Cerebellar nuclear complex (tissue), 1 donor: Measurements from ENCODE around the gene FHAD1.
"Not testable (repeated sequence)": the region's sequence is repeated elsewhere in the genome, so short reads cannot be mapped to it uniquely, and the experiment has no call there.

ENCODE experiments used
- DNase-seq, 2 experiments: peaks; one replicate each; lab custom pipeline; 2025; lab: John Stamatoyannopoulos, UW

The FHAD1 gene

DNA sequence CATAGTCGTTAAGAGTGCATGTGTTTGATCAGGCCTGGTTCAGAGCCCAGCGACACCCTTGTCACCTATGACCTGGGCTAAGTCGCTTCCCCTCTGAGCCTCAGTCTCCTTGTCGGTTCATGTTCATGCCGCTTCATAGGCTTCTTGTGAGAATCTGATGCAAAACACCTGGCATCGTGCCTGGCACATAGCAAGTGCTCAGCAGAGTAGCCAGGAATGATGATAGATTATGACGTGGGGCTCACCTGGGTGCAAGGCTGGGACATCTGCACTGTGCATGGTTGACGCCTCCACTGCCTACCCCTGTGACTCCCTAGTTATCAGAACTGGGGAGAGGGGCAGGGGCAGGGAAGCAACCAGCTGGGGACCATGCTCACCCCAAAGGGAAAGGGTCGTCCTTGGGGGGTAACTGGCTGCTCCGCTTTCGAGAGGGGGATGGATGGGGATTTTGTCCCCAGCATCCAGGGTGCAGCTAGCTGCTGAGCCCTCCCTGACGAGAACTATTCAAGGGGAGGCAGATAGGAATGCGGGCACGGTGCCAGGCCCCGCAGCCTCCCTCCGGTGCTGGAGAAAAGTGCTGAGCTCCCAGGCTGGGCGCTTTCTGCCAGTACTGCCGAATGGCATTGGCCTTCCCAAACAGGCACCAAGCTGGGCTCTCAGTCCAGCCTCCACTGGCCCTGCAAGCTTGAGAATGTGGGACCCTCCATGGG, 171.9 kb downstream of the FHAD1 start:
- DNase-seq = no peak

DNA sequence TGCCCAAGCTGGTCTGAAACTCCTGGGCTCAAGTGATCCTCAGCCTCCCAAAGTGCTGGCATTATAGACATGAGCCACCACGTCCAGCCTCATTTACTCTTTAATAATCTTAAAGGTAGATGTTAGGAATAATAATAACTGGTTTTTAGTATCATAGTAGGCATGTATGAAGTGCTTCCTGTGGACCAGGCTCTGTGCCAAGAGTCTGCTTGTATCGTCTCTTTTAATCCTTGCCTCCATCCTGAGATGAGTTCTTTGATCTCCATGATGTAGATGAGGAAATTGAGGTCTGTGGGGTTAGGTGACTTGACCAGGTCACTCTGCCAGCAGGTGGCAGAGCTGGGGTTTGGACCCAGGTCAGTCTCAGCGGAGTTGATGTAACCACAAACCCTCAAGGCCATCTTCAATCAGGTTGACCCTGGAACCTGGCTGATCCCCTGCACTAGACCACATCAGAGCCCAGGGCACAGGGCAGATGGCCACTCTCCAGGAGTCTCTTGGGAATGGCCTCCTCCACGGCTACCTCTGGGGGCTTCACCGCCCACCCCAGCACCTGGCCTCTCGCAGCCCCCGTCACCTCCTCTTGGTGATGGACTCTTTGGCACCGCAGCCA, 173.9 kb downstream of the FHAD1 start:
- DNase-seq = no peak

GRCh38 chr1:15422871-15423270, 175.8 kb downstream of the FHAD1 start:
- no peak for DNase-seq

DNA sequence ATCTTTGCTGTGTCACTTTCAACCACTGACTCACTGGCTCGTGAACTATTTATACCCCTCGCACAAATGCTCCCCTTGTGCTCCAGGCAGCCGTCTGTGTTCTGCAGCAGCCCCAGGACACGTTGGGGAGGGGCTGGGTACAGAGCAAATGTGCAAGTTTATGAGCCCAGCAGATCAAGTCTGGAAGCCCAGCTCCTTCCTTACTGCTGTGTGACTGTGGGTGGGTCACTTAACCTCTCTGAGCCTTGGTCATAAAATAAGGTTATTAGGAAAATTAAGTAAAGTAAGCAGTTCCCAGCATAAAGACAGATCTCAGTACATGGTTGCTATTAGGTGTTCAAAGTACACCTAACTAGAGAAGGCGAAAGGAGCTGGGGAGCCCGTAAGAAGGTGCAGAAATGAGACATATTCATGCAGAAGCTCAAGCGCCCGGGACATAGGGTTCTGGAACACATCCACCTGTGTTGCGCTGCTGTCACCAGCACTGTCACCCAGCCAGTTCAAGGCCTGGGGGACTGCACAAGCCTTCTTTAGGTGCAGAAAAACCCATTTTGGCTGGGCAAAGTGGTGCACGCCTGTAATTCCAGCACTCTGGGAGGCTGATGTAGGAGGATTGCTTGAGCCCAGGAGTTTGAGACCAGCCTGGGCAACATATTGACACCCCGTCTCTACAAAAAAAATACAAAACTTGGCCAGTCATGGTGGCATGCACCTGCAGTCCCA, 176.5 kb downstream of the FHAD1 start:
- DNase-seq = no peak

GRCh38 chr1:15424146-15424667, 177.2 kb downstream of the FHAD1 start:
- no peak for DNase-seq

GRCh38 chr1:15424981-15425380, 178.0 kb downstream of the FHAD1 start:
- no peak for DNase-seq

DNA sequence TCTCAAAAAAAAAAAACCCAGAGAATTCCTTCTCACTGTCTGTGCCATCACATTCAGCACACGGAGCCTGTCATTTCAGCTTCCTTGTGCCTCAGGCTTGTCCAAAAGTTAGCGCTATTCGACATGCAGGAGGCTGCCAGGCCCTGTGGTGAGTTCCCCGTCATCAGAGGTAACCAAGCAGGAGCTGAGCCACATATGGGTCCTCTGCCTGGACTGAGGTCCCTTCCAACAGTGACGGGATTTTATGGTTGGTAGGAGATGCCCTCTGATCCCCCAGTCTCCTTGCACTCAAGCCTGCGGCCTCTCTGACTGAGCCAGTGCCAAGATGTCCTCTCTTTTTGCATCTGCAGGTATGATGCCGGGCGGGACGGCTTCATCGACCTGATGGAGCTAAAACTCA, 178.5 kb downstream of the FHAD1 start:
- DNase-seq = no peak

DNA sequence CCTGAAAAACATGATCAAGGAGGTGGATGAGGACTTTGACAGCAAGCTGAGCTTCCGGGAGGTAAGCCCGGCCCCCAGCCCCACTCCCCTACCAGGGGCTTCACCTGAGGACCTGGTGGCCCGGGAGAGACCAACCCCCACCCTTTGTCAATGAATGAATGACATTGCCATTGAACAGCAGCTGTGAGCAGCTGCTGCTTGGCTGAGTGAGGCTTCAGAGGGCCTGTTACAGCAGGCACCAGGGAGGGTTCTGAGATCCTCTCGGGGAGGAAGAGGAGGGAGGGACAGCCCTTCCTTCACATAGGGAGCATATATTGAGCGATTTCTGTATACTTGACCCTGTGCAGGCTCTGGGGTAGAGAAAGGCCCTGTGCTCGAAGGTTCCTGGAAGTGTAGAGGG, 178.9 kb downstream of the FHAD1 start:
- DNase-seq = no peak

GRCh38 chr1:15426492-15427279, 179.7 kb downstream of the FHAD1 start:
- DNase-seq = no peak

DNA sequence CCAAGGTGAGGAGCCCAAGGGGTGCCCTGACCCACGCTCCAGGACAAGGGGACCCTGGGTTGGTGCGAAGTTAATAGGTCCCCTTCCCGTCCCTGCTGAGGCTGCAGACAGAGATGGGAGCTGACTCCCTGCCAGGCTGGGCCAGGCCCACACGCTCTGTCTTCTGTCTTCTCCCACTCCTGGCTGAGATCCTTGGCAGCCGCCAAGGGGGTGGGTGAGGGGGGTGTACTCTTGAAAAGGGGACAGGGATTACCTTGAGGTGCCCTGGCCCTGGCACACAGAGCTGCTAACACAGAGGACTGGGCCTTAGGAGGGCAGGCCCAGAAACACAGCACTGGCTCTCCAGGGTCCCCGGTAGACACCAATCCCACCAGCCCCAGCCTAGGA, 180.2 kb downstream of the FHAD1 start:
- DNase-seq = no peak

DNA sequence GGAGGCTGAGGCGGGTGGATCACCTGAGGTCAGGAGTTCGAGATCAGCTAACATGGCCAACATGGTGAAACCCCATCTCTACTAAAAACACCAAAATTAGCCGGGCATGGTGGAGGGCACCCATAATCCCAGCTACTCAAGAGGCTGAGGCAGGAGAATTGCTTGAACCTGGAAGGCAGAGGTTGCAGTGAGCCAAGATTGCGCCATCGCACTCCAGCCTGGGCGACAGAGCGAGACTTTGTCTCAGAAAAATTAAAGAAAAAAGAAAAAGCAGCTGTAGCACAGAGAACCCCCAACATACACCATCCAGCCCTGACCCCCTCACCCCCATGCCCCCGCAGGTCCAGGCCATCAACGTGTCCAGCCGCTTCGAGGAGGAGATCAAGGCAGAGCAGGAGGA, 181.2 kb downstream of the FHAD1 start:
- not testable (repeated sequence) for DNase-seq

- no peak for DNase-seq
Observed at GRCh38 chr1:15428815-15429435, 181.9 kb downstream of the FHAD1 start.

- no peak for DNase-seq
Observed at GRCh38 chr1:15429701-15430149, 182.7 kb downstream of the FHAD1 start.

DNA sequence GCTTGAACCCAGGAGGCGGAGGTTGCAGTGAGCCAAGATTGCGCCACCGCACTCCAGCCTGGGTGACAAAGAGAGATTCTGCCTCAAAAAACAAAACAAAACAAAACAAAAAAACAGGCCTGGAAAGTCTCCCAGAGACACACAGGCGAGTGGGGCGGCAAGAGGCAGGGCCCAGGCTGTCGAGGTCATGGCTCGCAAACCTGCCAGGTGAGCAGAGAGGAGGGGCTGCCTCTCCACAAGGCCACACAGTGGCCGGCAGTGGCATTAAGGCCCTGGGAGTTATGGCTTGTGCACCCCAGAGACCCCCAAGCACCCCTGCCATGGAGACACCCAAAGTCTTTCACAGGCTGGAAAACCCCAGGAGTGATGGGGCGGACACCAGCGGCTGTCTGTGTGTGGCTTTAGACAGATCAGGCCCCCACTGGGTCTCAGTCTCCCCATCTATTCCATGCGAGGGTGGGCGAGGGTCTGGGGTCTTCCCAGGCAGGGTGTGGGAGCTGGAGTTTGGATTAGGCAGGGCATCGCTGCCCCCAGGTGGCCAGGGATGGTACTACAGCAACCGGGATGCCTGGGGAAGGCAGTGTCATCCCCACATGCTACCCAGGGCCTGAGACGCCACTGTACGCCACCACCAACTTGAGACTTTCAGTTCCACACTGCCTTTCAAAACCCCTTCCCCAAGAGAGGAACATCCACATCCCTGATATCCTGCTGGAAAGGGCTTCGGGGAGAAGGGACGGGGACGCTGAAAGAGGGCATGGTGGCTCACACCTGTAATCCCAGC, 184.0 kb downstream of the FHAD1 start:
- DNase-seq = no peak

DNA sequence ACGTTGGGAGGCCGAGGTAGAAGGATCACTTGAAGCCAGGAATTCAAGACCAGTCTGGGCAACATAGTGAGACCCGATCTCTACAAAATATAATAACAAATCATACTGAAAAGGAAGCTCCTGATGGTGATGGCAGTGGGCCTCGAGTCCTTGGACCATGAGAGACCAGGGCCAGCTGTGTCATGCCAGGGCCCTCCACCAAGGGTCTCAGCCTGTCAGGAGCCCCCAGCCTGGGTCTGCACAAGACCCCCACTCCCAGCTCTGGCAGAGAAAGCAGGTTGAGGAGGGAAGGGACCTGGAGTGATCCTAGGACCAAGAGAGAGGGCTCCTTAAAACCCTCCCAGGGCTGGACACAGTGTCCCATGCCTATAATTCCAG, 184.5 kb downstream of the FHAD1 start:
- DNase-seq = no peak

DNA sequence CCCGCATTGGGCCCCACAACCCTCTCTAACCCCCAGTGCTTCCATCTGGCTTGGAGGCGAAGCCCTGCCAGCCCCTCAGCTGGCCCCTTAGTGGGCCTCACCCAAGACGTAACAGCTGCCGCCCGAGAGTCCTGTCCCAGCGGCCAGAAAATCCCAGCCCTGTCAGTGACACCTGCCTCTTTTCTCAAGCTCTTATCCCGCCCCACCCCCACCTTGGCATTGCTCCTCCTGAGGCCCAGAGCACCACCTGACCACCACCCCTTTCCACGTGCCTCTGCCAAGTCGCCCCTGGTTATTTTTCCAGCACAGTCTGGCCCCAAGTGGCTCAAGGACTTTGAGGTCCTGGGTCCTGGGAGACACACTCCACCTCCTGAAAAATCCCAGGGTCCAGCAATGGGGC, 185.3 kb downstream of the FHAD1 start:
- DNase-seq = no peak

GRCh38 chr1:15433471-15433870, 186.4 kb downstream of the FHAD1 start:
- no peak for DNase-seq

- not testable (repeated sequence) for DNase-seq
Observed at GRCh38 chr1:15434739-15435138, 187.7 kb downstream of the FHAD1 start.

- DNase-seq = no peak
Observed at GRCh38 chr1:15435239-15436077, 188.4 kb downstream of the FHAD1 start.

- DNase-seq = no peak
Observed at GRCh38 chr1:15436881-15437442, 189.9 kb downstream of the FHAD1 start.
